Left lung (tissue), 10 donors: ENCODE measurements around the gene PNO1. TPM values are rescaled to one million over a fixed set of nuclear protein-coding genes. Genes with fewer than 3 reads are reported as not detected.

Experiments used
- ATAC-seq: fragments of 200-7000 bp; cut with Tn5 transposase; one replicate; pipeline ENCODE4 v1.9.1; 2020; ENCODE audit warnings: moderate library complexity
- DNase-seq, 4 donors: peaks; one replicate each; pipeline ENCODE4 v3.0.0-alpha.2; 2013 to 2020
- H3K27ac ChIP-seq, 2 donors: fragments of 200-600 bp; sonication (generic) in 1 of 2; one replicate each; pipeline versions ENCODE4 v1.5.0 to v1.8.0; 2020 to 2021
- H3K27me3 ChIP-seq, 2 donors: fragments of 200-600 bp; sonication (generic) in 1 of 2; one replicate each; pipeline versions ENCODE4 v1.5.0 to v1.8.0; 2020 to 2021
- H3K36me3 ChIP-seq, 2 donors: fragments of 200-600 bp; sonication (generic) in 1 of 2; one replicate each; pipeline versions ENCODE4 v1.5.0 to v1.8.0; 2020 to 2021
- H3K4me1 ChIP-seq, 2 donors: fragments of 200-600 bp; one replicate each; pipeline ENCODE4 v1.8.0; 2021
- H3K4me3 ChIP-seq, 2 donors: fragments of 200-600 bp; sonication (generic) in 1 of 2; one replicate each; pipeline versions ENCODE4 v1.5.0 to v1.8.0; 2020 to 2021; ENCODE audit warnings: mild to moderate bottlenecking in 1 of 2
- H3K9me3 ChIP-seq, 2 donors: fragments of 200-600 bp; sonication (generic) in 1 of 2; one replicate each; pipeline versions ENCODE4 v1.5.0 to v1.8.0; 2020 to 2021
- intact Hi-C, 2 donors: fragments of 100-400 bp; cut with DNase I; formaldehyde crosslinking; loops; one replicate each; pipeline versions ENCODE4 v1.11.2 to v1.14.2; 2022
- polyA plus RNA-seq, 6 donors: library from polyadenylated mRNA; unstranded; fragments of 120-200 nt; gene quantifications; one replicate each; pipeline ENCODE4 v1.2.1, GENCODE V29; 2013; ENCODE audit not compliant: insufficient read length in 6 of 6
- total RNA-seq, 2 donors: library from RNA; stranded (reverse); fragmentation: NEBNext Ultra II Directional; extraction: Animal tissue kit (Norgen Biotek cat#: 25700); gene quantifications; one replicate each; pipeline ENCODE4 v1.2.1, GENCODE V29; 2021
- TF ChIP-seq, protein P1 (sequence below), 2 donors: fragments of 200-600 bp; sonication (generic) in 1 of 2; IDR thresholded peaks; one replicate each; pipeline versions ENCODE4 v1.5.0 to v1.8.0; 2021; ENCODE audit warnings: antibody characterized with exemption in 2 of 2
- donor health status: DM: no; HTN: yes; CAD: no.
- donor health status: DM: no; HTN: no; CAD: no.

PNO1 gene
- total and polyA plus RNA-seq, 8 donors: 9.4 to 17.7 (median 13.5) TPM

DNA sequence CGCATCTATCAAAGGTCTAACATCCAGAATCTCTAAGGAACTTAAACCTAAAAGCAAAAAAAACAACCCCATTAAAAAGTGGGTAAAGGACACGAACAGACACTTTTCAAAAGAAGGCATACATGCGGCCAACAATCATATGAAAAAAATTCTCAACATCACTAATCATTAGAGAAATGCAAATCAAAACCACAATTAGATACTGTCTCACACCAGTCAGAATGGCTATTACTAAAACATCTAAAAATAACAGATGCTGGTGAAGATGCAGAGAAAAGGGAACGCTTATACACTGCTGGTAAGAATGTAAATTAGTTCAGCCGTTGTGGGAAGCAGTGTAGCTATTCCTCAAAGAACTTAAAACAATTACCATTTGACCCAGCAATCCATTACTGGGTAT is 56.7 kb downstream of the PNO1 start:
- peaks cover 13 to 26% of the 10 kb centered on the region in 2 donors for H3K4me1 ChIP-seq
- peaks cover 0 to 20% of the 10 kb centered on the region in 2 donors for H3K36me3 ChIP-seq
- TF ChIP-seq, protein P1, sequence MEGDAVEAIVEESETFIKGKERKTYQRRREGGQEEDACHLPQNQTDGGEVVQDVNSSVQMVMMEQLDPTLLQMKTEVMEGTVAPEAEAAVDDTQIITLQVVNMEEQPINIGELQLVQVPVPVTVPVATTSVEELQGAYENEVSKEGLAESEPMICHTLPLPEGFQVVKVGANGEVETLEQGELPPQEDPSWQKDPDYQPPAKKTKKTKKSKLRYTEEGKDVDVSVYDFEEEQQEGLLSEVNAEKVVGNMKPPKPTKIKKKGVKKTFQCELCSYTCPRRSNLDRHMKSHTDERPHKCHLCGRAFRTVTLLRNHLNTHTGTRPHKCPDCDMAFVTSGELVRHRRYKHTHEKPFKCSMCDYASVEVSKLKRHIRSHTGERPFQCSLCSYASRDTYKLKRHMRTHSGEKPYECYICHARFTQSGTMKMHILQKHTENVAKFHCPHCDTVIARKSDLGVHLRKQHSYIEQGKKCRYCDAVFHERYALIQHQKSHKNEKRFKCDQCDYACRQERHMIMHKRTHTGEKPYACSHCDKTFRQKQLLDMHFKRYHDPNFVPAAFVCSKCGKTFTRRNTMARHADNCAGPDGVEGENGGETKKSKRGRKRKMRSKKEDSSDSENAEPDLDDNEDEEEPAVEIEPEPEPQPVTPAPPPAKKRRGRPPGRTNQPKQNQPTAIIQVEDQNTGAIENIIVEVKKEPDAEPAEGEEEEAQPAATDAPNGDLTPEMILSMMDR (IDR thresholded peaks at IDR 0.05): no peak
- no peaks in the 10 kb centered on the region for H3K9me3 ChIP-seq
- DNase-seq (no peak), ATAC-seq (no peak)
- H3K4me3 ChIP-seq: no peak overlapping the region
- no peak overlapping the region for H3K27ac ChIP-seq
- intact Hi-C loops: no loop called here
- H3K27me3 ChIP-seq: no peaks in the 10 kb centered on the region

DNA sequence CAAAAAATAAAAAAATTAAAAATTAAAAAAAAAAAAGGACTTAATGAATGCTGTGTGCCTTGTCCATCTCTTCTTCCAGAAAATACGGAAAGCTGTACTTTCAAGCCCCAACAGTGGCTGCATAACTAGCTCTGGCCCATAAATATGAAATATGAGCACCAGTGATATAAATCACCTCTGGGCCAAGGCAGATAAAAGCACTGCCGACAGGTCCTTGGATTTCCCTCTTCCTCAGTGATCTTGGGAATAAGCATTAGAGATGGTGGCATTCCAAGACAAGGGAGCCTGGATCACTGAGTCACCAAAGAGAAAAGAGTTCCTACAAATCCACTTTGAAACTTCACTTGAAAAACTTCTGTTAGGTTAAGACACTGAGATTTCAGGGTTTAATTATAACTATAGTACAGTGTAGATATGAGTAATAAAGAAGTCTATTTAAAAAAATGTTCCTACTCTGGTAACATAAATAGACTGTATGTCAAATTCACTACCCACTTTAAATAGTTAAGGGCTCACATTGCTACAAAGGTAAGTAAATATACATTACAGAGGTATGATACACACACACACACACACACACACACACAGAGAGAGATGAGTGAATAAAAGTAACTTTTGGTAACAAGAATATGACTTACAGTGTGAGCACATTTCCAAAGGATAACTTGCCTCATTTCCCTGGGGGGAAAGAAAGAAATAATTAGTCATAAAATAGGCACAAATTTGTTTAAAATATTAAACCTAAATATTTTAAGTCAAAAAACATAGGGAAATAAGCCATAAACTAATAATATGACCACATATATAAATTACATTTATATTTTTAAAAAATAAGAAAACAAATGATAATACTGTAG is 59.0 kb downstream of the PNO1 start:
- Histone ChIP-seq H3K27me3 (no peaks in the 10 kb centered on the region), H3K27ac (no peak overlapping the region), H3K36me3 (peaks cover 0 to 18% of the 10 kb centered on the region in 2 donors), H3K4me3 (no peak overlapping the region), H3K4me1 (peaks cover 18 to 38% of the 10 kb centered on the region in 2 donors), H3K9me3 (no peaks in the 10 kb centered on the region)
- DNase-seq (no peak), ATAC-seq (no peak)
- TF ChIP-seq, protein P1 (IDR thresholded peaks at IDR 0.05): no peak
- intact Hi-C loops: no loop called here

DNA sequence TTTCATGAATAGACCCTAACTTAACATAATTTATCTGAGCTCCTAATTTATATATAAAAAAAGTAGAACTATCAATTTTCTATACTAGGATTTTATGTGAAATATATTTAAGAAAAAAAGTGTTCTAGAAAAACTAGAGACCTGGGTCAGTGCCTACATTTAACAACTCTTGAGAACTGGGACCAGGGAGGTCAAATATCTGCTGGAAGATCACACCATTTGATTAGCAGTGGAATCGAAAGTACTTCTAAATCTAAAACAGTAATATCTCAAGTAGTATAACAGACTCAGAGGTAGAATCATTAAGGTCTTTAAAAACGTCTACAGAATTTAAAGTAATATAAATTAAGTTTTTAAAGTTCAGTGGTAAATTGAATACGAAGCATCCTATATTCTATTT is 60.0 kb downstream of the PNO1 start:
- Histone ChIP-seq H3K4me3 (no peak overlapping the region), H3K4me1 (peaks cover 18 to 41% of the 10 kb centered on the region in 2 donors), H3K27me3 (no peaks in the 10 kb centered on the region), H3K36me3 (peaks cover 0 to 9% of the 10 kb centered on the region in 2 donors), H3K9me3 (no peaks in the 10 kb centered on the region), H3K27ac (no peak overlapping the region)
- intact Hi-C loops: no loop called here
- TF ChIP-seq, protein P1 (IDR thresholded peaks at IDR 0.05): no peak
- DNase-seq (no peak), ATAC-seq (no peak)

DNA sequence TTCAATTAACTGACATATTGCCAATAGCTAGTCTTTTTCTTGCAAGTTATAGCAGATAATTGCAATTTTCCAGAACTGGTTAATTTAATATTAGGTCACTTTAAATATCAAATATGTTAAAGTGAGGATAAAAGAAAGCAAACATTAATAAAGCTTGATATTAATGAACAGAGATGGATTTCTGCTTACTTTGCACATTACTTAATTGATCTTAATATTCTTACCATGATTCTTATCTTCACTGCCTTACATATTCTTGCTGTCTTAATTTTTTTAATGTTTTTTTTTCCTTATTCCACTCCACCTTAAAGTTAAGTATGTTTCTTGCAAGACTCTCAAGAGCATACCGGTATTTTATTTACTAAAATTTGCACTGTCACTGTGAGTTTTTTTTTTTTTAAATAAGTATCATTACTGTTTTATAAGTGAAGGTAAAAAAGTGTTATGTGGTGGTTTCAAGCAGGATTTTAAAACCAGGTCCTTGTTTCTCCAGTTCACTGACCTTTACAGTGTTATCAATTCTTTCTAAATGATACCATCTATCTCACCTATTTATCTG is 60.7 kb downstream of the PNO1 start:
- H3K4me3 ChIP-seq: no peak overlapping the region
- H3K27ac ChIP-seq: no peak overlapping the region
- intact Hi-C loops: no loop called here
- ATAC-seq (no peak), DNase-seq (no peak)
- peaks cover 18 to 48% of the 10 kb centered on the region in 2 donors for H3K4me1 ChIP-seq
- no peaks in the 10 kb centered on the region for H3K27me3 ChIP-seq
- no peaks in the 10 kb centered on the region for H3K9me3 ChIP-seq
- TF ChIP-seq, protein P1 (IDR thresholded peaks at IDR 0.05): no peak
- peaks cover 0 to 6% of the 10 kb centered on the region in 2 donors for H3K36me3 ChIP-seq

DNA sequence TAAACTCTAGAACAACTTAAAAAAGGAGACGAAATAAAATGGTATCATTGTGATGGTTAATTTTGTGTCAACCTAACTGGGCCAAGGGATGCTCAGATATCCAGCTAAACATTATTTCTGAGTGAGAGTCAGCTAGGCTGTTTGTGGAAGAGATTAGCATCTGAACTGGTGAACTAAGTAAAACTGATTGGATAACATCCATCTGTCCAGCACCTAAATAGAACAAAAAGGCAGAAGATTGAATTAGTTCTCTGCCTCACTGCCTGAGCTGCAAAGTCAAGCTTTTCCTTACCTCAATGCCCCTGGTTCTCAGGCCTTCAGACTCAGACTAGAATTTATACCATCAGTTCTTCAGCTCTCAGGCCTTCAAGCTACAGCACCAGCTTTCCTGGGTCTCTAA is 64.6 kb downstream of the PNO1 start:
- no peak overlapping the region for H3K4me3 ChIP-seq
- no peaks in the 10 kb centered on the region for H3K36me3 ChIP-seq
- peaks cover 25 to 77% of the 10 kb centered on the region in 2 donors for H3K4me1 ChIP-seq
- TF ChIP-seq, protein P1 (IDR thresholded peaks at IDR 0.05): no peak
- no peak for DNase-seq
- H3K27ac ChIP-seq: no peak overlapping the region
- no peaks in the 10 kb centered on the region for H3K27me3 ChIP-seq
- intact Hi-C loops: no loop called here
- no peak for ATAC-seq
- H3K9me3 ChIP-seq: no peaks in the 10 kb centered on the region
